Measurements from ENCODE around the gene MTA1.

MTA1 gene

DNA sequence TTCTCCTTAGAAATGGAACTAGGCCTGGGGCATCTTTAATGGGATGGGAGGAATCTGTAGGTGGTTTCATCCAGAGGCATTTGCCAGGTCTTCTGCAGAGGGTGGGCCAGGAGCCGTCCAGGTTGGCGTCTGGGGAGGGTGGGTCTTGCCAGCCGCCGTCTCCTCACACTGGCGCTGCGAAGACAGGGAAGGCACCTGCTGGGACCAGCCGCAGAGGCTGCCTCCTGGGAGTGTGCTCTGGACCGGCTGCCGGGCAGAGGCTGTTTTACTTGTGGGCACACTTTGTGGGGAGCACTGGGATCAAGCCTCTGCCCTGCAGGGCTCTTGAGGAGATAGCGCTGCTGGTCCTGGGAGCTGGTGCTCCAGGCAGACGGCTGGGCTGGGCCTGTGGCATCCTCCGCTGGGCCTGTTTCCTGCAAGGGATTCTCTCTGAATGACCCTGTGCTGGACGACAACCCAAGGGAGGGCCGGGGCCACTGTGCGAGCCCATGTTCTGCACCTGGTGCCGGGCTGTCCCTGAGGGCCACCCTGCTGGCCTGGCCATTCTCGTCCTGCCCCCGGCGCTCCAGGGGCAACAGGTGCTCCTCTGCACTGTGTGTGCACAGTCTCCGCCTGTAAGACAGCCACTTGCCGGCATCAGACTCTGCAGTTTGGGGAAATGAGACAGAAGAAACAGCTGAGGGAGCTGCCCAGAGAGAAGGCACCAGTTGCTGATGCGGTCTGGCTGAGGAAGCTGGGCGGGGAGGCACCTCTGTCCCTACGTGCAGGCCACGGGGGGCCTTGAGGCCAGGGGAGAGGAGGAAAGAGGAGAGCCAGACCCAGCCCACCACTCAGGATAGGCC lies 31.3 kb upstream of the MTA1 start:
- Histone ChIP-seq H3K36me3 (replicated peaks; ENCODE audit: insufficient read depth, low read length) (no peaks in the 10 kb centered on the region), H2AFZ (ENCODE audit: low read length) (no peak overlapping the region), H3K79me2 (ENCODE audit: low read length) (no peaks in the 10 kb centered on the region), H3K27ac (ENCODE audit: low read length) (no peak overlapping the region), H3F3A (ENCODE audit: insufficient read depth, low read length) (no peaks in the 10 kb centered on the region), H3K4me1 (ENCODE audit: low read length) (no peaks in the 10 kb centered on the region), H3K9ac (ENCODE audit: low read length) (no peak overlapping the region), H3K4me2 (ENCODE audit: low read depth, low read length) (no peak overlapping the region), H3K4me3 (ENCODE audit: low read length) (no peak overlapping the region), H4K20me1 (ENCODE audit: insufficient read depth, low read length) (no peaks in the 10 kb centered on the region), H3K9me3 (replicated peaks; ENCODE audit: insufficient read depth, low read length) (no peaks in the 10 kb centered on the region), H3K9me2 (replicated peaks; ENCODE audit: insufficient read depth, low read length) (no peaks in the 10 kb centered on the region), H3K27me3 (replicated peaks; ENCODE audit: insufficient read depth, low read length) (no peaks in the 10 kb centered on the region)
- DNase-seq: no peak
- TF ChIP-seq EZH2 (optimal IDR thresholded peaks at IDR 0.05; ENCODE audit: low read depth, low read length): no peak
- TF ChIP-seq, protein P1, sequence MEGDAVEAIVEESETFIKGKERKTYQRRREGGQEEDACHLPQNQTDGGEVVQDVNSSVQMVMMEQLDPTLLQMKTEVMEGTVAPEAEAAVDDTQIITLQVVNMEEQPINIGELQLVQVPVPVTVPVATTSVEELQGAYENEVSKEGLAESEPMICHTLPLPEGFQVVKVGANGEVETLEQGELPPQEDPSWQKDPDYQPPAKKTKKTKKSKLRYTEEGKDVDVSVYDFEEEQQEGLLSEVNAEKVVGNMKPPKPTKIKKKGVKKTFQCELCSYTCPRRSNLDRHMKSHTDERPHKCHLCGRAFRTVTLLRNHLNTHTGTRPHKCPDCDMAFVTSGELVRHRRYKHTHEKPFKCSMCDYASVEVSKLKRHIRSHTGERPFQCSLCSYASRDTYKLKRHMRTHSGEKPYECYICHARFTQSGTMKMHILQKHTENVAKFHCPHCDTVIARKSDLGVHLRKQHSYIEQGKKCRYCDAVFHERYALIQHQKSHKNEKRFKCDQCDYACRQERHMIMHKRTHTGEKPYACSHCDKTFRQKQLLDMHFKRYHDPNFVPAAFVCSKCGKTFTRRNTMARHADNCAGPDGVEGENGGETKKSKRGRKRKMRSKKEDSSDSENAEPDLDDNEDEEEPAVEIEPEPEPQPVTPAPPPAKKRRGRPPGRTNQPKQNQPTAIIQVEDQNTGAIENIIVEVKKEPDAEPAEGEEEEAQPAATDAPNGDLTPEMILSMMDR (IDR thresholded peaks at IDR 0.05; ENCODE audit: low read length): no peak
- TF ChIP-seq EZH2phosphoT487 (IDR thresholded peaks at IDR 0.05; ENCODE audit: low read length): no peak

DNA sequence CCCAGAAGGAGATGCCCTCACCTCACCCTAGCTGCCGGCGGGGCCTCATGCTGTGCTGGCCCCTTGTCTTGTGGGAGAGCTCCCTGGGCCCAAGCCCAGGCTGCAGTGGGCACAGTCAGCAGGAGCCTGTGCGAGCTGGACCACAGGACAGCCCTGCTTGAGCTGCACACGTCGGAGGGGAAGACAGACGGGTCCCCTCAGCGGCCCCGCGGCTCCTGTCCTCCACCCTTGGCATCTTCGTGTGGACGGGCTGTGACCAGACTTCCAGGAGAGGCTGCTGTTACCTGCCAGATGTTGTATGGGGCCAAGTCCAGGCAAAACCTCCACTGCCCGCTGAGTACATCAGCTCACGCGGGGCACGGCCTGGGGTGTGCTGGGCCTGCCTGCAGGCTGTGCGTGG lies 30.7 kb upstream of the MTA1 start:
- Histone ChIP-seq H3K27ac (ENCODE audit: low read length) (no peak overlapping the region), H3K4me3 (ENCODE audit: low read length) (no peak overlapping the region), H3K9me3 (replicated peaks; ENCODE audit: insufficient read depth, low read length) (no peaks in the 10 kb centered on the region), H3K79me2 (ENCODE audit: low read length) (no peaks in the 10 kb centered on the region), H4K20me1 (ENCODE audit: insufficient read depth, low read length) (no peaks in the 10 kb centered on the region), H3K9me2 (replicated peaks; ENCODE audit: insufficient read depth, low read length) (no peaks in the 10 kb centered on the region), H3K4me2 (ENCODE audit: low read depth, low read length) (no peak overlapping the region), H3K9ac (ENCODE audit: low read length) (no peak overlapping the region), H3F3A (ENCODE audit: insufficient read depth, low read length) (no peaks in the 10 kb centered on the region), H2AFZ (ENCODE audit: low read length) (no peak overlapping the region), H3K4me1 (ENCODE audit: low read length) (no peaks in the 10 kb centered on the region), H3K36me3 (replicated peaks; ENCODE audit: insufficient read depth, low read length) (no peaks in the 10 kb centered on the region), H3K27me3 (replicated peaks; ENCODE audit: insufficient read depth, low read length) (no peaks in the 10 kb centered on the region)
- no peak for DNase-seq
- TF ChIP-seq, protein P1 (IDR thresholded peaks at IDR 0.05; ENCODE audit: low read length): no peak
- TF ChIP-seq EZH2phosphoT487 (IDR thresholded peaks at IDR 0.05; ENCODE audit: low read length) (no peak), EZH2 (optimal IDR thresholded peaks at IDR 0.05; ENCODE audit: low read depth, low read length) (no peak)

DNA sequence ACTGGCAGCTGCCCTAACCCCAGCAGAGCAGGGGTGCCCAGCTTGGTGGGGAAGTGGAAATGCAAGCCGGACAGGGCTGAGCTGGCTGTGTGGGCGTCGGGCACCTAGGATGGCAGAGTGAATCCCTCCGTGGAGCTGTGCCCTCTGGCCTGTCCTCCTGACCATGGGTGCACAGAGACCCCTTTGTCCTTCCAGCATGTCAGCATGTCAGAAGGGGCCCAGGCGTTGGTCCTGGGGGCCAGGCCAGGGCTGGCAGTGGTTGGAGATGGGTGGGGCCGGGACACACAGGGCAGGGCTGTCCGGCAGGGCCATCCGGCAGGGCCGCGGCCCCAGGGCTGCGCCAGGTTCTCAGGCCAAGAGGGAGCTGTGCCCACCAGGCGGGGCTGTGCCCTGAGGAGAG lies 30.1 kb upstream of the MTA1 start:
- no peak overlapping the region for H3K9ac ChIP-seq (ENCODE audit: low read length)

More for the DNA sequence above, 30.1 kb upstream of the MTA1 start:
- no peaks in the 10 kb centered on the region for H3K36me3 ChIP-seq (replicated peaks; ENCODE audit: insufficient read depth, low read length)
- H3K27ac ChIP-seq (ENCODE audit: low read length): no peak overlapping the region
- TF ChIP-seq EZH2phosphoT487 (IDR thresholded peaks at IDR 0.05; ENCODE audit: low read length) (no peak), EZH2 (optimal IDR thresholded peaks at IDR 0.05; ENCODE audit: low read depth, low read length) (no peak)
- TF ChIP-seq, protein P1 (IDR thresholded peaks at IDR 0.05; ENCODE audit: low read length): no peak
- no peak overlapping the region for H3K4me2 ChIP-seq (ENCODE audit: low read depth, low read length)
- no peaks in the 10 kb centered on the region for H4K20me1 ChIP-seq (ENCODE audit: insufficient read depth, low read length)
- no peaks in the 10 kb centered on the region for H3K79me2 ChIP-seq (ENCODE audit: low read length)
- H2AFZ ChIP-seq (ENCODE audit: low read length): no peak overlapping the region
- no peaks in the 10 kb centered on the region for H3K9me2 ChIP-seq (replicated peaks; ENCODE audit: insufficient read depth, low read length)
- no peak overlapping the region for H3K4me3 ChIP-seq (ENCODE audit: low read length)
- DNase-seq: no peak
- H3K9me3 ChIP-seq (replicated peaks; ENCODE audit: insufficient read depth, low read length): no peaks in the 10 kb centered on the region
- no peaks in the 10 kb centered on the region for H3K4me1 ChIP-seq (ENCODE audit: low read length)
- H3F3A ChIP-seq (ENCODE audit: insufficient read depth, low read length): no peaks in the 10 kb centered on the region
- H3K27me3 ChIP-seq (replicated peaks; ENCODE audit: insufficient read depth, low read length): no peaks in the 10 kb centered on the region

Measured in MM.1S (cell line).